ENCODE results near the gene MRPL4. TPM values are rescaled to one million over a fixed set of nuclear protein-coding genes. Genes with fewer than 3 reads are reported as not detected.
"Not testable (repeated sequence)": the region's sequence is repeated elsewhere in the genome, so short reads cannot be mapped to it uniquely, and the experiment has no call there.

The MRPL4 gene
- total RNA-seq, 3 donors from 2014 or later = 213 to 268 (median 239) TPM

DNA sequence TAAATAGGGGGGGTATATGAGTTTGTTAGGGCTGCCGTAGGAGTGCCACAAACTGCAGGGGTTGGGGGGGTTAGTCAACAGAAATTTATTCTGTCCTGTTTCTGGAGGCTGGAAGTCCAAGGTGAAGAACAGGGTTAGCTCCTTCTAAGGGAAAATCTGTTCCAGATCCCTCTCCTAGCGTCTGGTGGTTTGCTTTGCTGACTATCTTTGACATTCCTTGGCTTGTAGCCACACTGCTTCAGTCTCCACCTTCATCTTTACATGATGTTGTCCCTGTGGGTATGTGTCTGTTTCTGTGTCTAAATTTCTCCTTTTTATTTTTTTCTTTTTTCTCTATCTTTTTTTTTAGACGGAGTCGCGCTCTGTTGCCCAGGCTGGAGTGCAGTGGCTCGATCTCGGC, 10.8 kb downstream of the MRPL4 start:
- no peak for ATAC-seq
- peaks cover 14% of the 10 kb centered on the region for H3K4me1 Mint-ChIP-seq (ENCODE audit: low read depth)
- H3K4me3 Mint-ChIP-seq = no peak overlapping the region
- no peaks in the 10 kb centered on the region for H3K9me3 Mint-ChIP-seq
- no peaks in the 10 kb centered on the region for H3K27me3 Mint-ChIP-seq (ENCODE audit: low read depth)
- no peak for DNase-seq
- H3K36me3 Mint-ChIP-seq (ENCODE audit: insufficient read depth) = peaks cover 7% of the 10 kb centered on the region

DNA sequence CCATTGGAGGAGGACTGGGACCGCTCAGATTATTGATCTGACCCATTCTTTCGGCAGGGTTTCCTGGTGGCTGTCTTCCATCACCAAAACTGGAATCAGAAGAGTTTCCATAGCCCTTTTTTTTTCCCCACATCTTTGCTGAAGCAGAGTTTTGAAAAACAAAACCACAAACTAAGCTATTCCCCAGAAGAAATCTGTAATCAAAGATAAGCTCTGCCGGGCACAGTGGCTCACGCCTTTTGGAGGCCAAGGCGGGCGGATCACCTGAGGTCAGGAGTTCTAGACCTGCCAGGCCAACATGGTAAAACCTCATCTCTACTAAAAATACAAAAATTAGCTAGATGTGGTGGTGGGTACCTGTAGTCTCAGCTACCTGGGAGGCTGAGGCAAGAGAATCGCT, 14.7 kb downstream of the MRPL4 start:
- no peak for DNase-seq
- no peaks in the 10 kb centered on the region for H3K36me3 Mint-ChIP-seq (ENCODE audit: insufficient read depth)
- no peaks in the 10 kb centered on the region for H3K9me3 Mint-ChIP-seq

DNA sequence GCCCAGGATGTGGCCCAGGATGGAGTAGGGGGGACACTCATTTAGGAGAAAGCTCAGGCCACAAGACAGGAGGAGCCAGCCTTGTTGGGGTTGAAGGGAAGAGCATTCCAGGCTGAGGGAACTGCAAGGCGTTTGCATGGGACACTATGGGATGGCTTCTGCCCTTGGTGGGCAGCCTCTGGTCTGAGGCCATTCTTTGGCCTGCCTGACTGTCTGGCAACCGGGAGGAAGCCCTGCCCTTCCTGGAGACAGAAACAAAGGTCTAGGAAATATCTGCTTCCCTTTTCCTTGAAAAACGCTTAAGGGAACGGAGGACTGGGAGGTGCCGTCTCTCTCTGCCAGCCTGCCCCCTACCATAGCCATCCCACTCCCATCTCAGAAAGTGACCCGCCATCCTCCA, 16.1 kb downstream of the MRPL4 start:
- ATAC-seq = no peak

More for the DNA sequence above, 14.7 kb downstream of the MRPL4 start:
- ATAC-seq = no peak
- H3K4me3 Mint-ChIP-seq = no peak overlapping the region
- no peaks in the 10 kb centered on the region for H3K27me3 Mint-ChIP-seq (ENCODE audit: low read depth)
- H3K4me1 Mint-ChIP-seq (ENCODE audit: low read depth) = peaks cover 16% of the 10 kb centered on the region

DNA sequence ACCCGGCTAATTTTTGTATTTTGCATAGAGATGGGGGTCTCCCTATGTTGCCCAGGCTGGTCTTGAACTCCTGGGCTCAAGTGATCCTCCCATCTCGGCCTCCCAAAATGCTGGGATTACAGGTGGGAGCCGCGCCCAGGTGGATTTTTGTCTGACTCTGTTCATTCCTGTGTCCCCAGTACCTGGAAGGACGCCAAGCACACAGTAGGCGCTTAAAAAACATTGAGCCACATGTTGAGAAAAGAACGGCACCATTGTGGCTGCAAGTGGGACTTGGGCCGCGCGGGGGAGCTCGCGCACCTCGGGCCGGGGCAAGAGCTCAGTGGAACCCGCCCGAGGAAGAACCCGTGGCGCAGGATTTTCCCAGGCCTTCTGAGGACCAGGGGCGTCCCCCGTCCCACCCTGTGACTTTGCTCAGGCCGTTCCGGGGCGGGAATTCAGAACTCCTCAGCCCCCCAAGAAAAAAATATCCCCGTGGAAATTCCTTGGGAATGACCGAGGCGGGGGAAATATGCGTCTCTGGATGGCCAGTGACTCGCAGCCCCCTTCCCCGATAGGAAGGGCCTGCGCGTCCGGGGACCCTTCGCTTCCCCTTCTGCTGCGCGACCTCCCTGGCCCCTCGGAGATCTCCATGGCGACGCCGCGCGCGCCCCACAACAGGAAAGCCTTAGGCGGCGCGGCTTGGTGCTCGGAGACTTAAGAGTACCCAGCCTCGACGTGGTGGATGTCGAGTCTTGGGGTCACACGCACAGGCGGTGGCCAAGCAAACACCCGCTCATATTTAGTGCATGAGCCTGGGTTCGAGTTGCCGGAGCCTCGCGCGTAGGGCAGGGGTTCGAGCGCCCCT, 17.5 kb downstream of the MRPL4 start:
- H3K9me3 Mint-ChIP-seq = no peaks in the 10 kb centered on the region
- peak; percentile 58 to 71 for ATAC-seq
- peak overlapping the region; percentile 83 for H3K4me3 Mint-ChIP-seq
- no peaks in the 10 kb centered on the region for H3K27me3 Mint-ChIP-seq (ENCODE audit: low read depth)
- DNase-seq = peak; percentile 86
- peaks cover 4% of the 10 kb centered on the region for H3K36me3 Mint-ChIP-seq (ENCODE audit: insufficient read depth)
- peaks cover 24% of the 10 kb centered on the region for H3K4me1 Mint-ChIP-seq (ENCODE audit: low read depth)

More for the DNA sequence above, 16.1 kb downstream of the MRPL4 start:
- no peak for DNase-seq
- H3K36me3 Mint-ChIP-seq (ENCODE audit: insufficient read depth) = no peaks in the 10 kb centered on the region
- no peaks in the 10 kb centered on the region for H3K27me3 Mint-ChIP-seq (ENCODE audit: low read depth)
- no peaks in the 10 kb centered on the region for H3K9me3 Mint-ChIP-seq
- H3K4me1 Mint-ChIP-seq (ENCODE audit: low read depth) = peaks cover 22% of the 10 kb centered on the region
- H3K4me3 Mint-ChIP-seq = no peak overlapping the region

DNA sequence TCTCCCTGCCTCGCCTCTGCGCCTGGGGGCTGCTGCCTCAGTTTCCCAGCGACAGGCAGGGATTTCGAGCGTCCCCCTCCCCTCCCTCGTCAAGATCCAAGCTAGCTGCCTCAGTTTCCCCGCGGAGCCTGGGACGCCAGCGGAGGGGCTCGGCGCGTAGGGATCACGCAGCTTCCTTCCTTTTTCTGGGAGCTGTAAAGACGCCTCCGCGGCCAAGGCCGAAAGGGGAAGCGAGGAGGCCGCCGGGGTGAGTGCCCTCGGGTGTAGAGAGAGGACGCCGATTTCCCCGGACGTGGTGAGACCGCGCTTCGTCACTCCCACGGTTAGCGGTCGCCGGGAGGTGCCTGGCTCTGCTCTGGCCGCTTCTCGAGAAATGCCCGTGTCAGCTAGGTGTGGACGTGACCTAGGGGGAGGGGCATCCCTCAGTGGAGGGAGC, 18.2 kb downstream of the MRPL4 start:
- no peaks in the 10 kb centered on the region for H3K27me3 Mint-ChIP-seq (ENCODE audit: low read depth)
- H3K4me1 Mint-ChIP-seq (ENCODE audit: low read depth) = peaks cover 26% of the 10 kb centered on the region
- DNase-seq = peak; percentile 57
- H3K9me3 Mint-ChIP-seq = no peaks in the 10 kb centered on the region
- H3K36me3 Mint-ChIP-seq (ENCODE audit: insufficient read depth) = peaks cover 9% of the 10 kb centered on the region
- peak; percentile 50 to 66 for ATAC-seq
- peak overlapping the region; percentile 83 for H3K4me3 Mint-ChIP-seq

DNA sequence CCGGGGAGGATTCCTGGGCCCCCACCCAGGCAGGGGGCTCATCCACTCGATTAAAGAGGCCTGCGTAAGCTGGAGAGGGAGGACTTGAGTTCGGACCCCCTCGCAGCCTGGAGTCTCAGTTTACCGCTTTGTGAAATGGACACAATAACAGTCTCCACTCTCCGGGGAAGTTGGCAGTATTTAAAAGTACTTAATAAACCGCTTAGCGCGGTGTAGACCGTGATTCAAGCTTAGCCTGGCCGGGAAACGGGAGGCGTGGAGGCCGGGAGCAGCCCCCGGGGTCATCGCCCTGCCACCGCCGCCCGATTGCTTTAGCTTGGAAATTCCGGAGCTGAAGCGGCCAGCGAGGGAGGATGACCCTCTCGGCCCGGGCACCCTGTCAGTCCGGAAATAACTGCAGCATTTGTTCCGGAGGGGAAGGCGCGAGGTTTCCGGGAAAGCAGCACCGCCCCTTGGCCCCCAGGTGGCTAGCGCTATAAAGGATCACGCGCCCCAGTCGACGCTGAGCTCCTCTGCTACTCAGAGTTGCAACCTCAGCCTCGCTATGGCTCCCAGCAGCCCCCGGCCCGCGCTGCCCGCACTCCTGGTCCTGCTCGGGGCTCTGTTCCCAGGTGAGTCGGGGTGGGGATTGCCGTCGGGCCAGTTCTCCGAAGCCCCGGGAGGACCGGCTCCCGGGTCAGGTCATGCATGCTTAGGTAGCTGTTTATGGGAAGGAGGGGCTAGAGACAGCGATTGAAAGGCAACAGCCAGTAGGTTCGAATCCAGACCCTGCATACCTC, 18.8 kb downstream of the MRPL4 start, which contains the start of gene ICAM1:
TSS of gene ICAM1 (plus strand) at position 505 of the 779 bp plus-strand sequence. CDS start at position 545, 40 bp downstream.
- ATAC-seq = peak; percentile 65
- Mint-ChIP-seq H3K36me3 (ENCODE audit: insufficient read depth) (peaks cover 10% of the 10 kb centered on the region), H3K9me3 (no peaks in the 10 kb centered on the region), H3K4me1 (ENCODE audit: low read depth) (peaks cover 26% of the 10 kb centered on the region), H3K27me3 (ENCODE audit: low read depth) (no peaks in the 10 kb centered on the region), H3K4me3 (peak within 1 kb of the TSS; percentile 83)
- peak; percentile 70 for DNase-seq

DNA sequence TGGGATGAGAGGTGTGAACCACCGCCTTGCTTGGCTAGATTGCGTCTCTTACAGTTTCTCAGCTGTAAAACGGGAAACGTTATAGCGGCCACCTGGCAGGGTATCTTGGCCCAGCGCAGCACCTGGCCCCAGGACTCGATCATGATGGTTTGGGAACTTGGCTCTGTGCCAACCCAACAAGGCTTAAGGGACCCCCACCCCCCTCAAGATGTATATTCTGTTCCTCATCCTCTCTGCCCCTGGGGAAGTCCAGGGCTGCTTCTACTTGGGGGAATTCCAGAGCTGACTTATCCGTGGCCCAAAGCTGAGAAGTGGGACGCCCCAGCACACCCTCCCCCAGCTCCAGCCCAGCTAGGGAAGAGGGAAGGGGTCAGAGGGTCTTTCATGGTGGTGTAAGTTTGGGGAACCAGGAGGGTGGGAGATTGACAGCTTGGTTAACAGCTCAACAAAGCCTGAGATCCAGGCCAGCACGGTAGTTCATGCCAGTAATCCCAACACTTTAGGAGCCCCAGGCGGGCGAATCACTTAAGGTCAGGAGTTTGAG, 19.6 kb downstream of the MRPL4 start:
- Mint-ChIP-seq H3K4me1 (ENCODE audit: low read depth) (peaks cover 26% of the 10 kb centered on the region), H3K4me3 (peak overlapping the region; percentile 83), H3K9me3 (no peaks in the 10 kb centered on the region), H3K36me3 (ENCODE audit: insufficient read depth) (peaks cover 10% of the 10 kb centered on the region), H3K27me3 (ENCODE audit: low read depth) (no peaks in the 10 kb centered on the region)
- ATAC-seq = peak; percentile 39 to 41
- DNase-seq = peak; percentile 44

DNA sequence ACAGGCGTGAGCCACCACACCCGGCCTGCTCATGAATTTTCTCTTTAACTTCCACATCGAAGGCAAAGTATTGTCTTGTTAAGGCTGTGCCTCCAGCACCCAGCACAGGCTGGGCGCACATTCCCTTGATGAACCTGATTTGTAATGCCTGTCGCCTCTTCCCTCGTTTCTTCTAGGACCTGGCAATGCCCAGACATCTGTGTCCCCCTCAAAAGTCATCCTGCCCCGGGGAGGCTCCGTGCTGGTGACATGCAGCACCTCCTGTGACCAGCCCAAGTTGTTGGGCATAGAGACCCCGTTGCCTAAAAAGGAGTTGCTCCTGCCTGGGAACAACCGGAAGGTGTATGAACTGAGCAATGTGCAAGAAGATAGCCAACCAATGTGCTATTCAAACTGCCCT, 22.6 kb downstream of the MRPL4 start:
- Mint-ChIP-seq H3K27me3 (ENCODE audit: low read depth) (no peaks in the 10 kb centered on the region), H3K4me1 (ENCODE audit: low read depth) (peaks cover 26% of the 10 kb centered on the region), H3K4me3 (peak overlapping the region; percentile 24), H3K9me3 (no peaks in the 10 kb centered on the region), H3K36me3 (ENCODE audit: insufficient read depth) (peaks cover 16% of the 10 kb centered on the region)
- ATAC-seq (no peak), DNase-seq (no peak)

DNA sequence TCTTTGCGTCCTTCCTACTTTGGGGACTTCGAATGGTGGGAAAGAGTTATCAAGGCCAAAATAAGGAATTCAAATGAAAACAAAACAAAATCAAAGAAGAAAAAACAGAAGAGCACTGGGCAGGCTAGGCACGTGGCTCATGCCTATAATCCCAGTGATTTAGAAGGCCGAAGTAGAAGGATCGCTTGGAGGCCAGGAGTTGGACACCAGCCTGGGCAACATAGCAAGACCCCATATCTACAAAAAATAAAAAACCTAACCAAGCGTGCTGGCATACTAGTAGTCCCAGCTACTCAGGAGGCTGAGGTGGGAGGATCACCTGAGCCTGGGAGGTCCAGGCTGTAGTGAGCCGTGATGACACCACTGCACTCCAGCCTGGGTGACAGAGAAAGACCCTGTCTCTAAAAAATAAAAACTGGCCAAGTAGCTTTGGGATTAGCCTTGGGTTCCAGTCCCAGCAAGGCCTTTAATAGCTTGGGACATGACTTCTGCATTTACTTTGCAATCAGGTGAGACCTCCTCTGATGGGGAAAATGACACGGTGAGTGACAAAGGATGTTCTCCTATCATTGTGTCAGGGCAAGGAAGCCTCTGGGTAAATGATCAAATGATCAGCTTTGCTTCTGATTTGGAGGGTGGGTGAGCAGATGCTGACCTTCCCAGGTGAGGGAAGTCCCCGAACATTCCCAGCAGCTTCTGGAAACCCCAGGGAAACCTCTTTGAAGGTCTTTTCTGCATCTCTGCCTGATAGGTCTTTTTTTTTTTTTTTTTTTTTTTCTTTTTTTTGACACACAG, 26.0 kb downstream of the MRPL4 start:
- Mint-ChIP-seq H3K36me3 (ENCODE audit: insufficient read depth) (peaks cover 19% of the 10 kb centered on the region), H3K9me3 (no peaks in the 10 kb centered on the region), H3K4me3 (no peak overlapping the region), H3K4me1 (ENCODE audit: low read depth) (peaks cover 11% of the 10 kb centered on the region), H3K27me3 (ENCODE audit: low read depth) (no peaks in the 10 kb centered on the region)
- ATAC-seq (no peak), DNase-seq (no peak)

DNA sequence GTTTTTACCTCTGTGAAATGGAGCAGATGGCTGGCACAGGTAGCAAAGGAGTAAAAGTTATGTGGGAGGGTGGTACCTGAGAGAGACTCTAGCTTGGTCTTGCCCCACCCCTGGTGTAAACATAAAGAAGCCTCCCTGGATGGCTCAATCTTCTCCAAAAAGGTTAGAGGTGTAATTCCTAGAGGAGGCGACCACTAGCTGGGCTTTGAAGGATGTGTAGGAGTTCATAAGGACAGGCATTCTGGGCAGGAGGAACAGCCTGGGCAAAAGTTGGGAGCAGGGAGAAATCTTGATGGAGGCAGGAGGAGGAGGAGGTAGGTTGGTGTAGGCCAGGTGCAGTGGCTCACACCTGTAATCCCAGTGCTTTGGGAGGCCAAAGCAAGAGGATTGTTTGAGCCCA, 26.9 kb downstream of the MRPL4 start:
- H3K36me3 Mint-ChIP-seq (ENCODE audit: insufficient read depth) = peaks cover 20% of the 10 kb centered on the region
- H3K4me3 Mint-ChIP-seq = no peak overlapping the region

DNA sequence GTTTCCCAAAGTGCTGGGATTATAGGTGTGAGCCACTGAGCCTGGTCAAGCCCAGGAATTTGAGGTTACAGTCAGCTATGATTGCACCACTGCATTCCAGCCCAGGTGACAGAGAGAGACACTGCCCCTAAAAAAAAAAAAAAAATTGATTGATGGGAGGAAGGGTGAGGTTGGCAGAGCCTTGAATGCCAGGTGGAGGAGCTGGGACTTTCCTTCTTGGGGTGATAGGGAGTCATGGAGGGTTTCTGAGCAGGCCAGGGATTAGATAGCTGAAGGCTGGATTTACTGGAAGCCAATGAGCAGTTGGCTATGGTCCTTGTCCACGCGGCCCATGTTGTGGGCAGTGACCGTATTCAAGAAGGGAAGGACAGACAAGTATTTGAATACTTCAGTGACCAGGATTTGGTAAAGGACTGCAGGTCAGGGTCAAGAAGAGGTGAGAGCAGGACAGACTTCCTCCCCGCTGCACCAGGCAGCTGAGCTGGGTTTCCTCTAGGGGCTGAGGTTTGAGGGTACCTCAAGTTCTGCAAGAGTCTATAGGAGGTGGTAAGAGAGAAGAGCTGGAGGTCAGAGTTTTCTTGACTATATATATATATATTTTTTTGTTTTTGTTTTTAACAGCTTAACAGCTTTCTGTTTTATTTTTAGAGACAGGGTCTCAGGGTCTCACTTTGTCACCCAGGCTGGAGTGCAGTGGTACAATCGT, 27.9 kb downstream of the MRPL4 start:
- DNase-seq (no peak), ATAC-seq (no peak)
- H3K4me1 Mint-ChIP-seq (ENCODE audit: low read depth) = peaks cover 7% of the 10 kb centered on the region
- peaks cover 17% of the 10 kb centered on the region for H3K36me3 Mint-ChIP-seq (ENCODE audit: insufficient read depth)
- H3K9me3 Mint-ChIP-seq = no peaks in the 10 kb centered on the region
- no peaks in the 10 kb centered on the region for H3K27me3 Mint-ChIP-seq (ENCODE audit: low read depth)
- H3K4me3 Mint-ChIP-seq = no peak overlapping the region

More for the DNA sequence above, 26.9 kb downstream of the MRPL4 start:
- no peaks in the 10 kb centered on the region for H3K27me3 Mint-ChIP-seq (ENCODE audit: low read depth)
- no peaks in the 10 kb centered on the region for H3K9me3 Mint-ChIP-seq
- DNase-seq = no peak
- ATAC-seq = no peak
- H3K4me1 Mint-ChIP-seq (ENCODE audit: low read depth) = peaks cover 10% of the 10 kb centered on the region

DNA sequence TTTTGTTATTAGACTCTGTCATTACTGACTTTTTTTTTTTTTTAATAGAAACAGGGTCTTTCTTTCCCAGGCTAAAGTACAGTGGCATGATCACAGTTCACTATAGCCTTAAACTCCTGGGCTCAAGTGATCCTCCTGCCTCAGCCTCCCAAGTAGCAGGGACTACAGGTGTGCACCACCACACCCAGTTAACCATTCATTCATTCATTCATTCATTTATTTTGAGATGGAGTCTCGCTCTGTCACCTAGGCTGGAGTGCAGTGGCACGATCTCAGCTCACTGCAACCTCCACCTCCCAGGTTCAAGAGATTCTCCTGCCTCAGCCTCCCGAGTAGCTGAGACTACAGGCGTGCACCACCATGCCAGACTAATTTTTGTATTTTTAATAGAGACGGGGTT, 30.0 kb downstream of the MRPL4 start:
- DNase-seq; H3K4me3 Mint-ChIP-seq; H3K27me3 Mint-ChIP-seq (ENCODE audit: low read depth); H3K9me3 Mint-ChIP-seq; ATAC-seq: not testable (repeated sequence)
- Mint-ChIP-seq H3K36me3 (ENCODE audit: insufficient read depth) (peaks cover 25% of the 10 kb centered on the region), H3K4me1 (ENCODE audit: low read depth) (peaks cover 22% of the 10 kb centered on the region)

DNA sequence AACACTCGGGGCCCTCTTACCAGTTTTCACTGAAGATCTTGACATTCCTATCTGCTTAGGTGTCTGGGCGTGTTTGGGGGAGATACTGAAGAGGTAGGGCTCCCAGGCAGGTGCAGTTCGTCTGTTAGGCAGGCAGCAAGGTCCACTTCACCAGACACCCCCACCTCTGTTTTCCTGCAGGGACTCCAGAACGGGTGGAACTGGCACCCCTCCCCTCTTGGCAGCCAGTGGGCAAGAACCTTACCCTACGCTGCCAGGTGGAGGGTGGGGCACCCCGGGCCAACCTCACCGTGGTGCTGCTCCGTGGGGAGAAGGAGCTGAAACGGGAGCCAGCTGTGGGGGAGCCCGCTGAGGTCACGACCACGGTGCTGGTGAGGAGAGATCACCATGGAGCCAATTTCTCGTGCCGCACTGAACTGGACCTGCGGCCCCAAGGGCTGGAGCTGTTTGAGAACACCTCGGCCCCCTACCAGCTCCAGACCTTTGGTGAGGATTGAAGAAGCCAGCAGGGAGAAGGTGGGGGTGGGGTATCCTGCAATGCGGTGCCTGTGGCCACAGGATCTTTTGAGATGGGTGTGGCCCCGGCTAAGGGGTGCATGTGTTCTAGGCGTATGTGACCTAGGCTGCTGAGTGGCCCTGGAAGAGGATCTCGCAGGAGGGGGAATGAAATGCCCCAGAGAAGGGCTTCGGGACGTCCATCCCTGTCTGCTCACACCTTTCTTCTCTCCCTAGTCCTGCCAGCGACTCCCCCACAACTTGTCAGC, 31.5 kb downstream of the MRPL4 start:
- H3K36me3 Mint-ChIP-seq (ENCODE audit: insufficient read depth) = peaks cover 24% of the 10 kb centered on the region
- no peak overlapping the region for H3K4me3 Mint-ChIP-seq
- peaks cover 34% of the 10 kb centered on the region for H3K4me1 Mint-ChIP-seq (ENCODE audit: low read depth)
- H3K9me3 Mint-ChIP-seq = no peaks in the 10 kb centered on the region
- DNase-seq (no peak), ATAC-seq (no peak)
- peaks cover 10% of the 10 kb centered on the region for H3K27me3 Mint-ChIP-seq (ENCODE audit: low read depth)

All from activated T-cell treated with anti-CD3 and anti-CD28 coated beads, Interleukin-2, amount 50 U/mL, for 4 hours (primary cell).